ENCODE data around the gene CALHM1.

DNA sequence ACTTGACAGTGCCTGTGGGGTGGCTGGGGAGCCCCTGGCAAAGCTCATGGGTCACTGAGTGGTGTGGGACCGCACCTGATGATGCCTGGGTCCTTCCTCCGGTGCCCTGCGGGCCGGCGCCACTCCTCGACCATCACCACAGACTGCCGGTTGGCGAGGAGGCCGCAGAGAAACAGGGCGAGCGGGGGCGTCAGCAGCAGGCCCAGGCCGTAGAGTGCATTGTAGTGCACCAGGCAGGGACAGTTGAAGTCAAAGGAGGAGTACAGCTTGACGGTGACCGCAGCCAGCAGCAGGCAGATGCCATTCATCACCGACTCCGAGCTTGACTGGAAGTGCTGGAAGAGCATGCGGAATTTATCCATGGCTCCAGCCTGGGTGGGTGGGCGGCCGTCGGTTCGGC is 20.0 kb upstream of the CALHM1 start:
- TF ChIP-seq, protein P1, sequence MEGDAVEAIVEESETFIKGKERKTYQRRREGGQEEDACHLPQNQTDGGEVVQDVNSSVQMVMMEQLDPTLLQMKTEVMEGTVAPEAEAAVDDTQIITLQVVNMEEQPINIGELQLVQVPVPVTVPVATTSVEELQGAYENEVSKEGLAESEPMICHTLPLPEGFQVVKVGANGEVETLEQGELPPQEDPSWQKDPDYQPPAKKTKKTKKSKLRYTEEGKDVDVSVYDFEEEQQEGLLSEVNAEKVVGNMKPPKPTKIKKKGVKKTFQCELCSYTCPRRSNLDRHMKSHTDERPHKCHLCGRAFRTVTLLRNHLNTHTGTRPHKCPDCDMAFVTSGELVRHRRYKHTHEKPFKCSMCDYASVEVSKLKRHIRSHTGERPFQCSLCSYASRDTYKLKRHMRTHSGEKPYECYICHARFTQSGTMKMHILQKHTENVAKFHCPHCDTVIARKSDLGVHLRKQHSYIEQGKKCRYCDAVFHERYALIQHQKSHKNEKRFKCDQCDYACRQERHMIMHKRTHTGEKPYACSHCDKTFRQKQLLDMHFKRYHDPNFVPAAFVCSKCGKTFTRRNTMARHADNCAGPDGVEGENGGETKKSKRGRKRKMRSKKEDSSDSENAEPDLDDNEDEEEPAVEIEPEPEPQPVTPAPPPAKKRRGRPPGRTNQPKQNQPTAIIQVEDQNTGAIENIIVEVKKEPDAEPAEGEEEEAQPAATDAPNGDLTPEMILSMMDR (conservative IDR thresholded peaks at IDR 0.05; ENCODE audit: low read depth, low read length), result no peak
- no peak for TF ChIP-seq EZH2 (IDR thresholded peaks at IDR 0.05; ENCODE audit: borderline replicate concordance, low read depth, low read length, poor library complexity, severe bottlenecking)

Data from A673 (cell line).